ENCODE data around the gene DCBLD1.

DNA sequence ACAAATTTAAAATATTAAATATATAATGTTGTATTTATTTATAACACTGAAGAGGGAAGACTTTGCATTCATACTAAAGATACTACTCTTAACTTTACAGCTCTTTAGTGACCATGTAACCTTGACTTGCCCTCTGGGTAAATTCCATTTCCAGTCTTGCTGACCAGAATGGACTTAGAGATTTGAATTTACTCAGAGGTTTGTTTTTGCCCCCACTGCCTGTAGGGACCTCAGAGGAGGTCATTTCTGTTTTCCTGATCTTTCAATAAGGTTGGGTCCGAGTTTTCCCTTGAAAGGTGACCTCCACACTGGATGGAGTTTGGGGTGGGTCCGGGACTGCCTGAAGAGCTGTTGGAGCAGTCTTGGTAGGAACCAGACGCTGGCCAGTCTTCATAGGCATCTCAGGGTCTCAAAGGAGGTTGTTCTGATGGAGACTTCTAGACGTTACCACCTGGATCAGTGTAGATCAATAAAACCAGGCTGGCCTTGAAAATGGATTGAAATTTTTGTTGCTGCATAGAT is 26.0 kb downstream of the DCBLD1 start:
- TF ChIP-seq, protein P1, sequence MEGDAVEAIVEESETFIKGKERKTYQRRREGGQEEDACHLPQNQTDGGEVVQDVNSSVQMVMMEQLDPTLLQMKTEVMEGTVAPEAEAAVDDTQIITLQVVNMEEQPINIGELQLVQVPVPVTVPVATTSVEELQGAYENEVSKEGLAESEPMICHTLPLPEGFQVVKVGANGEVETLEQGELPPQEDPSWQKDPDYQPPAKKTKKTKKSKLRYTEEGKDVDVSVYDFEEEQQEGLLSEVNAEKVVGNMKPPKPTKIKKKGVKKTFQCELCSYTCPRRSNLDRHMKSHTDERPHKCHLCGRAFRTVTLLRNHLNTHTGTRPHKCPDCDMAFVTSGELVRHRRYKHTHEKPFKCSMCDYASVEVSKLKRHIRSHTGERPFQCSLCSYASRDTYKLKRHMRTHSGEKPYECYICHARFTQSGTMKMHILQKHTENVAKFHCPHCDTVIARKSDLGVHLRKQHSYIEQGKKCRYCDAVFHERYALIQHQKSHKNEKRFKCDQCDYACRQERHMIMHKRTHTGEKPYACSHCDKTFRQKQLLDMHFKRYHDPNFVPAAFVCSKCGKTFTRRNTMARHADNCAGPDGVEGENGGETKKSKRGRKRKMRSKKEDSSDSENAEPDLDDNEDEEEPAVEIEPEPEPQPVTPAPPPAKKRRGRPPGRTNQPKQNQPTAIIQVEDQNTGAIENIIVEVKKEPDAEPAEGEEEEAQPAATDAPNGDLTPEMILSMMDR (optimal IDR thresholded peaks at IDR 0.05 in 1 of 3, IDR thresholded peaks at IDR 0.05 in 1 of 3, conservative IDR thresholded peaks at IDR 0.05 in 1 of 3; ENCODE audit: extremely low read depth in 1 of 3, insufficient read depth in 2 of 3, low read length in 3 of 3): no peak
- no peak for TF ChIP-seq EZH2 (IDR thresholded peaks at IDR 0.05; ENCODE audit: low read length)

All from keratinocyte (primary cell).